ENCODE data around the gene OGFOD2.

Gene OGFOD2

DNA sequence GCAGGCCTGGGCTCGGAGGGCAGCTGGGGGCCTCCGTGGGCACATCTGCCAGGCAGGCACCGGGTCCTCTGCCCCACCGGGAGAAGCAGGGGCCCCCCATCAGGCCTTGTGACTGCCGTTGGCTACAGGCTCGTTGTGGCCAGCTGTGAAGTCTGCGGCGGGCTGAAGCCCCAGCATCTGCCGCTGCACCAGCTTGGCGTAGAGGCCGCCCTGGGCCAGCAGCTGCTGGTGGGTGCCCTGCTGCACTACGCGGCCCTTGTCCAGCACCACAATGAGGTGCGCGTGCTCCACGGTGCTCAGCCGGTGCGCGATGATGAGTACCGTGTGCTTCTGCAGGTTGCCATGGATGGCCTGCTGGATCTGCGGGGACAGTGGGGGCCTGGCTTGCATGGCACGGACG lies 45.2 kb upstream of the OGFOD2 start:
- H4K20me1 ChIP-seq (ENCODE audit: insufficient read depth), result no peaks in the 10 kb centered on the region
- no peak overlapping the region for H2AFZ ChIP-seq (ENCODE audit: low read depth)
- H3K36me3 ChIP-seq (ENCODE audit: insufficient read depth), result no peaks in the 10 kb centered on the region
- H3K4me3 ChIP-seq (IDR thresholded peaks at IDR 0.05; ENCODE audit: insufficient read depth, low read depth, low read length), result no peak overlapping the region
- H3K27ac ChIP-seq, result no peak overlapping the region
- peaks cover 39% of the 10 kb centered on the region for H3K4me1 ChIP-seq (ENCODE audit: low read depth, poor library complexity, severe bottlenecking)
- no peak overlapping the region for H3K9ac ChIP-seq
- H3K27me3 ChIP-seq (ENCODE audit: insufficient read depth, low read depth), result no peaks in the 10 kb centered on the region
- no peak for TF ChIP-seq CTCF (conservative IDR thresholded peaks at IDR 0.05; ENCODE audit: low read depth, low read length)
- no peaks in the 10 kb centered on the region for H3K79me2 ChIP-seq (ENCODE audit: insufficient read depth, low read depth)
- no peak overlapping the region for H3K4me2 ChIP-seq

- H3K9ac ChIP-seq, result no peak overlapping the region
- TF ChIP-seq CTCF (conservative IDR thresholded peaks at IDR 0.05; ENCODE audit: low read depth, low read length), result no peak
- H3K36me3 ChIP-seq (ENCODE audit: insufficient read depth), result no peaks in the 10 kb centered on the region
- no peaks in the 10 kb centered on the region for H4K20me1 ChIP-seq (ENCODE audit: insufficient read depth)
- no peak overlapping the region for H3K27ac ChIP-seq
- no peaks in the 10 kb centered on the region for H3K27me3 ChIP-seq (ENCODE audit: insufficient read depth, low read depth)
- peaks cover 39% of the 10 kb centered on the region for H3K4me1 ChIP-seq (ENCODE audit: low read depth, poor library complexity, severe bottlenecking)
- H3K4me2 ChIP-seq, result no peak overlapping the region
- H2AFZ ChIP-seq (ENCODE audit: low read depth), result no peak overlapping the region
- H3K4me3 ChIP-seq (IDR thresholded peaks at IDR 0.05; ENCODE audit: insufficient read depth, low read depth, low read length), result no peak overlapping the region
- no peaks in the 10 kb centered on the region for H3K79me2 ChIP-seq (ENCODE audit: insufficient read depth, low read depth)
These were observed 42.8 kb upstream of the OGFOD2 start for GRCh38 chr12:122932207-122932606.

- no peak overlapping the region for H3K4me3 ChIP-seq (IDR thresholded peaks at IDR 0.05; ENCODE audit: insufficient read depth, low read depth, low read length)
- H3K36me3 ChIP-seq (ENCODE audit: insufficient read depth), result no peaks in the 10 kb centered on the region
- peaks cover 58% of the 10 kb centered on the region for H3K4me1 ChIP-seq (ENCODE audit: low read depth, poor library complexity, severe bottlenecking)
- no peaks in the 10 kb centered on the region for H4K20me1 ChIP-seq (ENCODE audit: insufficient read depth)
- peak overlapping the region; percentile 14; the same call in 1 of the 2 replicates for H3K27ac ChIP-seq
- H3K79me2 ChIP-seq (ENCODE audit: insufficient read depth, low read depth), result no peaks in the 10 kb centered on the region
- no peak overlapping the region for H3K9ac ChIP-seq
- no peaks in the 10 kb centered on the region for H3K27me3 ChIP-seq (ENCODE audit: insufficient read depth, low read depth)
- no peak overlapping the region for H2AFZ ChIP-seq (ENCODE audit: low read depth)
- H3K4me2 ChIP-seq, result no peak overlapping the region
- TF ChIP-seq CTCF (conservative IDR thresholded peaks at IDR 0.05; ENCODE audit: low read depth, low read length), result no peak
These were observed 40.3 kb upstream of the OGFOD2 start for GRCh38 chr12:122934722-122935121.

GRCh38 chr12:122935318-122935717 lies 39.7 kb upstream of the OGFOD2 start:
- Histone ChIP-seq H3K27ac (peak overlapping the region; percentile 14; the same call in 1 of the 2 replicates), H4K20me1 (ENCODE audit: insufficient read depth) (no peaks in the 10 kb centered on the region), H3K79me2 (ENCODE audit: insufficient read depth, low read depth) (no peaks in the 10 kb centered on the region), H3K27me3 (ENCODE audit: insufficient read depth, low read depth) (no peaks in the 10 kb centered on the region), H2AFZ (ENCODE audit: low read depth) (no peak overlapping the region), H3K36me3 (ENCODE audit: insufficient read depth) (no peaks in the 10 kb centered on the region), H3K4me3 (IDR thresholded peaks at IDR 0.05; ENCODE audit: insufficient read depth, low read depth, low read length) (no peak overlapping the region), H3K9ac (no peak overlapping the region), H3K4me1 (ENCODE audit: low read depth, poor library complexity, severe bottlenecking) (peaks cover 58% of the 10 kb centered on the region), H3K4me2 (peak overlapping the region; percentile 33; the same call in 1 of the 2 replicates)
- TF ChIP-seq CTCF (conservative IDR thresholded peaks at IDR 0.05; ENCODE audit: low read depth, low read length), result no peak

Measured in KMS-11 (cell line).